HEK293 (cell line): ENCODE data around the gene DDO.

ENCODE experiments used
- KLF1 ChIP-seq: fragments of 450-650 bp; formaldehyde crosslinking; IDR thresholded peaks from 2 replicates; pipeline ENCODE4 v1.5.1; 2016; ENCODE audit warnings: missing biosample characterization, missing genetic modification characterization
- KLF9 ChIP-seq: fragments of 450-650 bp; formaldehyde crosslinking; IDR thresholded peaks from 2 replicates; pipeline ENCODE4 v1.5.1; 2016; ENCODE audit warnings: missing biosample characterization, missing genetic modification characterization, low read depth
- TF ChIP-seq, protein P1 (sequence below): fragments of 450-650 bp; formaldehyde crosslinking; IDR thresholded peaks from 2 replicates; pipeline ENCODE4 v1.5.1; 2016; ENCODE audit warnings: missing biosample characterization, missing genetic modification characterization
- TF ChIP-seq, protein P2 (sequence below): fragments of 450-650 bp; formaldehyde crosslinking; IDR thresholded peaks from 2 replicates; pipeline ENCODE4 v1.5.1; 2017; ENCODE audit warnings: missing biosample characterization, missing genetic modification characterization

DNA sequence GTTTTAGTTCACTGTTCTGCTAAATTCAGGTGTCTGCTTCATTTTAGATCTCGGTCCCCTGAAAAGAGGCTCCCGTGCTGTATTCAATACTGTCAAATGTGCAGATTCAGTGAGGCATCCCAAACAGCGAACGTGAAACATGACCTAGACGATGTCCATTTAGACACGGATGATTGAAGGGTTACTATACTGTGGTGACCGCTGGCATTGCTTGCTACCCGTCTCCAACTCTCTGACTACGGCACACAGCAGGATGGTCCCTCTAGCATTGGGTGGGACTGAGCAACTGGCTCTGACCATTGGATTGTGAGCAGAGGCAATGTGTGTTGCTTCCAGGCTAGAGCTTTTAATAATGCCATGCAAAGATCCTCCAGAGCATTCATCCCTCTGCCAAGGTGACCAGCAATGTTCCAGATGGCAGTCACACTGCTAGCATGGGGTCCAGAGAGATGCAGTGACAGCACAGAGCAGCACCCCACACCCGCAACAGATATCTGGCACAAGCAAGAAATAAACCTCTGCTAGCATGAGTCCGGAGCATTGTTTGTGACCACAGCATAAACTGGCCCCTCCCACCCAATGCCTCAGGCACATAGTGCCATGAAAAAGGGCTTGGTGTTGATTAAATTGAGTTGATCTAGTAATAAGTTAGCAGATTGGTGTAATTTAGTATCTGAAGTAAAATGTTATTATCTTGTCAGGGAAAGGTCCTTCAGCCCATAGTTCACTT lies 66.2 kb downstream of the DDO start:
- TF ChIP-seq, protein P1, sequence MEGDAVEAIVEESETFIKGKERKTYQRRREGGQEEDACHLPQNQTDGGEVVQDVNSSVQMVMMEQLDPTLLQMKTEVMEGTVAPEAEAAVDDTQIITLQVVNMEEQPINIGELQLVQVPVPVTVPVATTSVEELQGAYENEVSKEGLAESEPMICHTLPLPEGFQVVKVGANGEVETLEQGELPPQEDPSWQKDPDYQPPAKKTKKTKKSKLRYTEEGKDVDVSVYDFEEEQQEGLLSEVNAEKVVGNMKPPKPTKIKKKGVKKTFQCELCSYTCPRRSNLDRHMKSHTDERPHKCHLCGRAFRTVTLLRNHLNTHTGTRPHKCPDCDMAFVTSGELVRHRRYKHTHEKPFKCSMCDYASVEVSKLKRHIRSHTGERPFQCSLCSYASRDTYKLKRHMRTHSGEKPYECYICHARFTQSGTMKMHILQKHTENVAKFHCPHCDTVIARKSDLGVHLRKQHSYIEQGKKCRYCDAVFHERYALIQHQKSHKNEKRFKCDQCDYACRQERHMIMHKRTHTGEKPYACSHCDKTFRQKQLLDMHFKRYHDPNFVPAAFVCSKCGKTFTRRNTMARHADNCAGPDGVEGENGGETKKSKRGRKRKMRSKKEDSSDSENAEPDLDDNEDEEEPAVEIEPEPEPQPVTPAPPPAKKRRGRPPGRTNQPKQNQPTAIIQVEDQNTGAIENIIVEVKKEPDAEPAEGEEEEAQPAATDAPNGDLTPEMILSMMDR (tag by site-specific recombination) = no peak
- TF ChIP-seq KLF9 (no peak), KLF1 (tag by site-specific recombination) (no peak)
- TF ChIP-seq, protein P2, sequence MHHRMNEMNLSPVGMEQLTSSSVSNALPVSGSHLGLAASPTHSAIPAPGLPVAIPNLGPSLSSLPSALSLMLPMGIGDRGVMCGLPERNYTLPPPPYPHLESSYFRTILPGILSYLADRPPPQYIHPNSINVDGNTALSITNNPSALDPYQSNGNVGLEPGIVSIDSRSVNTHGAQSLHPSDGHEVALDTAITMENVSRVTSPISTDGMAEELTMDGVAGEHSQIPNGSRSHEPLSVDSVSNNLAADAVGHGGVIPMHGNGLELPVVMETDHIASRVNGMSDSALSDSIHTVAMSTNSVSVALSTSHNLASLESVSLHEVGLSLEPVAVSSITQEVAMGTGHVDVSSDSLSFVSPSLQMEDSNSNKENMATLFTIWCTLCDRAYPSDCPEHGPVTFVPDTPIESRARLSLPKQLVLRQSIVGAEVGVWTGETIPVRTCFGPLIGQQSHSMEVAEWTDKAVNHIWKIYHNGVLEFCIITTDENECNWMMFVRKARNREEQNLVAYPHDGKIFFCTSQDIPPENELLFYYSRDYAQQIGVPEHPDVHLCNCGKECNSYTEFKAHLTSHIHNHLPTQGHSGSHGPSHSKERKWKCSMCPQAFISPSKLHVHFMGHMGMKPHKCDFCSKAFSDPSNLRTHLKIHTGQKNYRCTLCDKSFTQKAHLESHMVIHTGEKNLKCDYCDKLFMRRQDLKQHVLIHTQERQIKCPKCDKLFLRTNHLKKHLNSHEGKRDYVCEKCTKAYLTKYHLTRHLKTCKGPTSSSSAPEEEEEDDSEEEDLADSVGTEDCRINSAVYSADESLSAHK (tag by site-specific recombination) = no peak
